T-cell (primary cell): ENCODE data around the gene AHCYL1. TPM values are rescaled to one million over a fixed set of nuclear protein-coding genes. Genes with fewer than 3 reads are reported as not detected.

Experiments used
- ATAC-seq, 4 experiments: fragments of 200-7000 bp in 3 of 4; fragments of 150-1000 bp in 1 of 4; cut with Tn5 transposase; replicated peaks in 1 of 4; 1 replicate in 3 of 4; 2 replicates in 1 of 4; pipeline ENCODE4 v1.10.0; 2021; ENCODE audit warnings: moderate library complexity in 3 of 4, mild to moderate bottlenecking in 2 of 4, moderate number of reproducible peaks in 1 of 4
- CTCF ChIA-PET, 2 donors: fragments of 300-600 bp; sonication (Branson Sonifier 250); formaldehyde crosslinking; loops; one replicate each; lab custom pipeline; 2022; ENCODE audit warnings: antibody characterized with exemption in 2 of 2; lab: Charles Lee
- POLR2A ChIA-PET, 2 donors: fragments of 300-600 bp; sonication (Branson Sonifier 250); formaldehyde crosslinking; loops; one replicate each; lab custom pipeline; 2022; ENCODE audit warnings: antibody characterized with exemption in 2 of 2; lab: Charles Lee
- DNase-seq, 35 experiments: peaks; one replicate each; pipeline versions ENCODE4 v3.0.0 to v3.0.0-alpha.2; 2013 to 2023
- H3K27ac ChIP-seq: one replicate; pipeline ENCODE4 v1.5.1; 2013; ENCODE audit warnings: low read length
- H3K27me3 ChIP-seq, 2 experiments: replicated peaks in 1 of 2; 1 replicate in 1 of 2; 2 replicates in 1 of 2; pipeline versions ENCODE4 v1.6.1 to v1.7.0; 2013; ENCODE audit warnings: low read length in 1 of 2, mixed read lengths in 1 of 2; ENCODE audit not compliant: control insufficient read depth in 2 of 2, insufficient read depth in 2 of 2; ENCODE audit errors: extremely low read depth in 1 of 2
- H3K36me3 ChIP-seq, 2 donors: 1 replicate in 1 of 2; 2 replicates in 1 of 2; pipeline versions ENCODE4 v1.6.1 to v1.7.0; 2013; ENCODE audit warnings: low read length in 1 of 2; ENCODE audit not compliant: control insufficient read depth in 2 of 2, insufficient read depth in 1 of 2; ENCODE audit errors: extremely low read depth in 1 of 2
- H3K4me1 ChIP-seq, 2 experiments: 1 replicate in 1 of 2; 2 replicates in 1 of 2; pipeline versions ENCODE4 v1.6.1 to v1.7.0; 2013; ENCODE audit warnings: low read length in 2 of 2, mixed read lengths in 1 of 2; ENCODE audit not compliant: insufficient read depth in 2 of 2, control insufficient read depth in 1 of 2; ENCODE audit errors: extremely low read depth in 1 of 2
- H3K4me3 ChIP-seq, 2 donors: 1 replicate in 1 of 2; 2 replicates in 1 of 2; pipeline versions ENCODE4 v1.5.1 to v1.7.0; 2013; ENCODE audit warnings: mild to moderate bottlenecking in 2 of 2, low read length in 1 of 2, moderate library complexity in 1 of 2; ENCODE audit not compliant: control insufficient read depth in 1 of 2; ENCODE audit errors: extremely low read depth in 1 of 2
- H3K9me3 ChIP-seq: 2 replicates; pipeline ENCODE4 v1.7.0; 2013
- H3K27ac Mint-ChIP-seq, 2 donors: one replicate each; pipeline ENCODE4 v1.8.0; 2020 to 2021; ENCODE audit warnings: mild to moderate bottlenecking in 2 of 2, mixed read lengths in 2 of 2
- H3K27me3 Mint-ChIP-seq, 2 donors: one replicate each; pipeline ENCODE4 v1.8.0; 2021 to 2022; ENCODE audit warnings: mixed read lengths in 2 of 2
- H3K36me3 Mint-ChIP-seq: one replicate; pipeline ENCODE4 v1.8.0; 2021; ENCODE audit warnings: mixed read lengths
- H3K4me1 Mint-ChIP-seq, 3 donors: one replicate each; pipeline ENCODE4 v1.8.0; 2020 to 2022; ENCODE audit warnings: mixed read lengths in 3 of 3, mild to moderate bottlenecking in 1 of 3
- H3K4me3 Mint-ChIP-seq, 3 donors: one replicate each; pipeline ENCODE4 v1.8.0; 2020 to 2022; ENCODE audit warnings: mild to moderate bottlenecking in 3 of 3, mixed read lengths in 3 of 3, moderate library complexity in 3 of 3
- H3K9me3 Mint-ChIP-seq, 3 donors: one replicate each; pipeline ENCODE4 v1.8.0; 2020 to 2022; ENCODE audit warnings: mixed read lengths in 3 of 3
- WGBS: methylation state at CpG from one replicate; pipeline ENCODE4 v1.1.5; 2013; ENCODE audit warnings: missing lambda C conversion rate; ENCODE audit not compliant: insufficient coverage; 5-methylcytosine and 5-hydroxymethylcytosine counted together
- total RNA-seq, 35 experiments: library from RNA in 6 of 35; stranded (reverse) in 6 of 35; fragments of 120-200 nt in 1 of 35; gene quantifications; one replicate each; pipeline versions ENCODE4 v1.2.1 to v1.2.4 and lab custom pipeline; 2013 to 2026

Gene AHCYL1
- total RNA-seq, 5 donors from 2014 or later (not counting 1 experiment from before 2014, with no cell fraction given), result 23.0 to 41.6 (median 38.9) TPM

DNA sequence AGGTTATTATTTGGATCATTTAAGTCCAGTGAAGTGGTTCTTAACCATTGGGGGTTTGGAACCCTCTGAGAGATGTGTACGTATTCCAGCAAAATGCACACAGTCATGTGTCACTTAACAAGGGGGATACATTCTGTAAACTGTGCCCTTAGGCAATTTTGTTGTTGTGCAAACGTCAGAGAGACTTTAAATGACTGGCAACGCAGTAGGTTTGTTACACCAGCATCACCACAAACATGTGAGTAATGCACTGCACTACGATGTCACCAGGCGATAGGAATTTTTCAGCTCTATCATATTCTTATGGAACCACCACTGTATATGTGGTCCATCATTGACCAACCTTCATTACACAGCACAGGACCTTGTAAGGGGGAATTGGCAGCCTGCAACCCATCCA, 11.9 kb downstream of the AHCYL1 start:
- H3K4me3 ChIP-seq, result no peak overlapping the region
- ATAC-seq (no peak), DNase-seq (no peak)
- no peaks in the 10 kb centered on the region for H3K27me3 ChIP-seq
- H3K4me3 Mint-ChIP-seq, result no peak overlapping the region
- no peak overlapping the region for H3K27ac Mint-ChIP-seq
- 81% methylated on average over 3 of the region's 5 CpGs for WGBS
- ChIA-PET CTCF (interaction anchor here in 1 of 2 donors (0.7 kb wide), 1 partner anchor 12 kb away, joined by 3 read pairs; the partner anchor contains the start of gene AHCYL1), POLR2A (no interaction called here)
- H3K36me3 ChIP-seq, result peaks cover 0 to under 1% of the 10 kb centered on the region in 2 donors
- H3K4me1 Mint-ChIP-seq, result peaks cover 6 to 15% (median 12%) of the 10 kb centered on the region in 3 donors
- no peaks in the 10 kb centered on the region for H3K9me3 ChIP-seq
- H3K27ac ChIP-seq, result no peak overlapping the region
- H3K36me3 Mint-ChIP-seq, result peaks cover 13% of the 10 kb centered on the region
- no peaks in the 10 kb centered on the region for H3K4me1 ChIP-seq
- no peaks in the 10 kb centered on the region for H3K9me3 Mint-ChIP-seq
- no peaks in the 10 kb centered on the region for H3K27me3 Mint-ChIP-seq

GRCh38 chr1:109997204-109997866, 12.8 kb downstream of the AHCYL1 start:
- no peaks in the 10 kb centered on the region for H3K4me1 ChIP-seq
- Mint-ChIP-seq H3K27me3 (no peaks in the 10 kb centered on the region), H3K4me1 (peaks cover 4 to 10% (median 9%) of the 10 kb centered on the region in 3 donors), H3K36me3 (peaks cover 12% of the 10 kb centered on the region), H3K9me3 (no peaks in the 10 kb centered on the region), H3K27ac (no peak overlapping the region), H3K4me3 (no peak overlapping the region)
- CTCF ChIA-PET, result interaction anchor here in 1 of 2 donors (0.7 kb wide), 1 partner anchor 13 kb away, joined by 3 read pairs; the partner anchor contains the start of gene AHCYL1
- no peak overlapping the region for H3K4me3 ChIP-seq
- POLR2A ChIA-PET, result interaction anchor here in 1 of 2 donors (0.5 kb wide), 1 partner anchor 464 kb away, joined by 8 read pairs; no protein-coding TSS in a partner anchor
- DNase-seq (no peak), ATAC-seq (no peak)
- 100% methylated on average over 2 of the region's 7 CpGs for WGBS
- no peak overlapping the region for H3K27ac ChIP-seq
- no peaks in the 10 kb centered on the region for H3K27me3 ChIP-seq
- no peaks in the 10 kb centered on the region for H3K9me3 ChIP-seq
- no peaks in the 10 kb centered on the region for H3K36me3 ChIP-seq

GRCh38 chr1:109997867-109998229, 13.3 kb downstream of the AHCYL1 start:
- Histone ChIP-seq H3K9me3 (no peaks in the 10 kb centered on the region), H3K4me1 (no peaks in the 10 kb centered on the region), H3K4me3 (no peak overlapping the region), H3K27me3 (no peaks in the 10 kb centered on the region), H3K36me3 (no peaks in the 10 kb centered on the region), H3K27ac (no peak overlapping the region)
- ATAC-seq (no peak), DNase-seq (no peak)
- CTCF ChIA-PET, result no interaction called here
- peaks cover 4 to 15% (median 12%) of the 10 kb centered on the region in 3 donors for H3K4me1 Mint-ChIP-seq
- POLR2A ChIA-PET, result interaction anchor here in 1 of 2 donors (0.5 to 0.8 kb wide), 2 partner anchors 12 to 464 kb away, joined by 3 to 8 read pairs; no protein-coding TSS in a partner anchor
- no peak overlapping the region for H3K27ac Mint-ChIP-seq
- H3K27me3 Mint-ChIP-seq, result no peaks in the 10 kb centered on the region
- H3K36me3 Mint-ChIP-seq, result peaks cover 12% of the 10 kb centered on the region
- H3K4me3 Mint-ChIP-seq, result no peak overlapping the region
- H3K9me3 Mint-ChIP-seq, result no peaks in the 10 kb centered on the region

- Histone ChIP-seq H3K9me3 (no peaks in the 10 kb centered on the region), H3K27ac (no peak overlapping the region), H3K36me3 (no peaks in the 10 kb centered on the region), H3K4me3 (no peak overlapping the region), H3K4me1 (peaks cover 9 to 10% of the 10 kb centered on the region in 2 experiments), H3K27me3 (no peaks in the 10 kb centered on the region)
- Mint-ChIP-seq H3K4me3 (no peak overlapping the region), H3K9me3 (no peaks in the 10 kb centered on the region), H3K4me1 (peaks cover 26 to 39% (median 34%) of the 10 kb centered on the region in 3 donors), H3K27ac (no peak overlapping the region), H3K27me3 (no peaks in the 10 kb centered on the region), H3K36me3 (peaks cover 4% of the 10 kb centered on the region)
- WGBS, result no CpG with 5 or more reads among the region's 1 CpG
- no peak for DNase-seq
- POLR2A ChIA-PET, result no interaction called here
- no peak for ATAC-seq
- CTCF ChIA-PET, result interaction anchor here in 1 of 2 donors (0.5 kb wide), 1 partner anchor 40 kb away, joined by 3 read pairs; no protein-coding TSS in a partner anchor
These were observed 18.1 kb downstream of the AHCYL1 start for GRCh38 chr1:110002695-110003094.

DNA sequence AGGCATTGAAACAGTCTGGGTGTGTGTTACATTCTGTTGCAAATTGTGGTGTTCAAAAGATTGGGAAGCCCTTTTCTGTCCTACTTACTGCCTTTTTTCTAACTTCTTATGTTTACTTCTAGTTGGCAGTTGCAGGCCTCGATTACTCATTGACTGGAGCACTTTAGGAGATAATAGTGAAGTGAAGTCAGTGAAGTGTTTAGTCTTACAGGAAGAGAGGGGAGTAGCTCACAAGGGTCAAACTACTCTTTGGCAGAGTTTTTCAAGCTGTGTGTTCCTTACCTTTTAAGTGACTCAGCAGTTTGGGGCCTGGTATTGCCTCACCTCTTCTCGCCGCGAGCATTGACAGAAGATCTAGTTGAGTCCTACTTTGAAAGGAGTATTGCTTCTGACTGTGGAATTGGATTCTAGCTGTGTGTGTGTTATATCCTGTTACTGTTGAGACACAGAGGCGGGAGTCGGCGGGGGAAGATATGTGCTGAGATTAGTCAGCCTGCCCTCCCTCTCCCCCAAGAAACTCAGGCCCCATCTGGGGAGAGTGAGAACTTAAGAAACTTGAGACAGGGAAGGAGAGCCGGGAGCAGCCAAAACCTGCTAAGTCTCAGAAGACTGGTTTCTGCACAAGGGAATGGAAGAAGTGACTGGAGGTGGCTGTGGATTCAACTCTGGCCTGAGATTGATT, 19.3 kb downstream of the AHCYL1 start:
- peak overlapping the region; percentile 37 to 45 (median 42) for H3K4me3 Mint-ChIP-seq
- Histone ChIP-seq H3K9me3 (no peaks in the 10 kb centered on the region), H3K27ac (no peak overlapping the region), H3K36me3 (peaks cover 0 to 1% of the 10 kb centered on the region in 2 donors), H3K4me1 (peaks cover 9 to 10% of the 10 kb centered on the region in 2 experiments), H3K27me3 (no peaks in the 10 kb centered on the region), H3K4me3 (no peak overlapping the region)
- DNase-seq (peak in 8 of 35 experiments; percentile 4 to 17 (median 7)), ATAC-seq (peak; percentile 55 to 72 (median 62))
- no peaks in the 10 kb centered on the region for H3K27me3 Mint-ChIP-seq
- peak overlapping the region; percentile 63 to 87 for H3K27ac Mint-ChIP-seq
- peaks cover 4% of the 10 kb centered on the region for H3K36me3 Mint-ChIP-seq
- ChIA-PET POLR2A (no interaction called here), CTCF (interaction anchor here in 1 of 2 donors (1.2 kb wide), 1 partner anchor 18 kb away, joined by 10 read pairs; the partner anchor contains the start of gene AHCYL1)
- H3K9me3 Mint-ChIP-seq, result no peaks in the 10 kb centered on the region
- H3K4me1 Mint-ChIP-seq, result peaks cover 26 to 39% (median 34%) of the 10 kb centered on the region in 3 donors
- 38% methylated on average over 5 of the region's 8 CpGs for WGBS

DNA sequence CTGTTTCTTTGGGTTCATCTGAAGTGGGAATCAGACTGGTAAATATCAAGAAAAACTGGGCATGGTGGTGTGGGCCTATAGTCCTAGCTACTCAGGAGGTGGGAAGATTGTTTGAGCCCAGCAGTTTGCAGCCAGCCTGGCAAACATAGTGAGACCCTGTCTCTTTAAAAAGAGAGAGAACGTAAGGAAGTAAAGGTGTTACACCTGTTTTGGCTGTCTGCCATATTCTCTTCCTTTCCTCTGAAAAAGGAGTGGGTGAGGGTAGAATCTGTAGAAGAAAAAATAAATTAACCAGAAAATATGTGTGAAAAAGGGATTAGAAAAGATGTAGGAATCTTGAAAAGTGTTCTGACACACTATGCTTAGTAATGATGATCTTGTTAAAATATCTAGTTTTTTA, 20.0 kb downstream of the AHCYL1 start:
- ChIA-PET CTCF (interaction anchor here in 1 of 2 donors (1.2 kb wide), 1 partner anchor 19 kb away, joined by 10 read pairs; the partner anchor contains the start of gene AHCYL1), POLR2A (no interaction called here)
- H3K27me3 ChIP-seq, result no peaks in the 10 kb centered on the region
- peak in 1 of 35 experiments; percentile 27 for DNase-seq
- H3K36me3 ChIP-seq, result peaks cover 0 to 7% of the 10 kb centered on the region in 2 donors
- ATAC-seq, result peak in 1 of 4 experiments; percentile 29
- no peak overlapping the region for H3K4me3 ChIP-seq
- H3K4me1 Mint-ChIP-seq, result peaks cover 26 to 39% (median 34%) of the 10 kb centered on the region in 3 donors
- H3K27me3 Mint-ChIP-seq, result no peaks in the 10 kb centered on the region
- no peak overlapping the region for H3K27ac ChIP-seq
- peak overlapping the region; percentile 37 to 45 (median 42) for H3K4me3 Mint-ChIP-seq
- peak overlapping the region; percentile 63 to 87 for H3K27ac Mint-ChIP-seq
- peaks cover 9 to 10% of the 10 kb centered on the region in 2 experiments for H3K4me1 ChIP-seq
- H3K36me3 Mint-ChIP-seq, result peaks cover 9% of the 10 kb centered on the region
- WGBS, result no CpG with 5 or more reads among the region's 1 CpG
- H3K9me3 Mint-ChIP-seq, result no peaks in the 10 kb centered on the region
- H3K9me3 ChIP-seq, result no peaks in the 10 kb centered on the region
